Mucosa of stomach (tissue), 1 donor: Measurements from ENCODE around the gene CNGA2.

Experiments
- H3K27me3 ChIP-seq: one replicate; pipeline ENCODE4 v1.7.0; 2013; ENCODE audit warnings: mild to moderate bottlenecking, low read length; ENCODE audit not compliant: control insufficient read depth, insufficient read depth
- H3K36me3 ChIP-seq: one replicate; pipeline ENCODE4 v1.7.0; 2013; ENCODE audit warnings: low read length; ENCODE audit not compliant: control insufficient read depth, insufficient read depth
- H3K4me1 ChIP-seq: one replicate; pipeline ENCODE4 v1.7.0; 2013; ENCODE audit warnings: mild to moderate bottlenecking, low read length; ENCODE audit not compliant: control insufficient read depth, insufficient read depth
- H3K4me3 ChIP-seq: one replicate; pipeline ENCODE4 v1.7.0; 2013; ENCODE audit warnings: low read length
- H3K9ac ChIP-seq: one replicate; pipeline ENCODE4 v1.7.0; 2013; ENCODE audit warnings: mild to moderate bottlenecking, low read length, moderate library complexity
- H3K9me3 ChIP-seq: one replicate; pipeline ENCODE4 v1.7.0; 2013; ENCODE audit warnings: mild to moderate bottlenecking, low read length, moderate library complexity; ENCODE audit not compliant: control insufficient read depth
- donor health status: Pancreatic carcinoma.

Gene CNGA2

GRCh38 chrX:151762802-151763201 is 28.3 kb downstream of the CNGA2 start:
- Histone ChIP-seq H3K27me3 (no peaks in the 10 kb centered on the region), H3K9me3 (no peaks in the 10 kb centered on the region), H3K36me3 (no peaks in the 10 kb centered on the region), H3K4me1 (no peaks in the 10 kb centered on the region), H3K9ac (no peak overlapping the region), H3K4me3 (no peak overlapping the region)

GRCh38 chrX:151763711-151764110 is 29.2 kb downstream of the CNGA2 start:
- Histone ChIP-seq H3K36me3 (no peaks in the 10 kb centered on the region), H3K4me3 (no peak overlapping the region), H3K27me3 (no peaks in the 10 kb centered on the region), H3K9me3 (no peaks in the 10 kb centered on the region), H3K9ac (no peak overlapping the region), H3K4me1 (no peaks in the 10 kb centered on the region)

GRCh38 chrX:151765026-151765425 is 30.5 kb downstream of the CNGA2 start:
- H3K27me3 ChIP-seq: no peaks in the 10 kb centered on the region
- H3K4me3 ChIP-seq: no peak overlapping the region
- H3K36me3 ChIP-seq: no peaks in the 10 kb centered on the region
- H3K9ac ChIP-seq: no peak overlapping the region
- no peaks in the 10 kb centered on the region for H3K4me1 ChIP-seq
- no peaks in the 10 kb centered on the region for H3K9me3 ChIP-seq

- Histone ChIP-seq H3K27me3 (no peaks in the 10 kb centered on the region), H3K4me1 (no peaks in the 10 kb centered on the region), H3K9ac (no peak overlapping the region), H3K4me3 (no peak overlapping the region), H3K36me3 (no peaks in the 10 kb centered on the region), H3K9me3 (no peaks in the 10 kb centered on the region)
Observed at GRCh38 chrX:151771726-151772125, 37.2 kb downstream of the CNGA2 start.

- no peaks in the 10 kb centered on the region for H3K4me1 ChIP-seq
- H3K4me3 ChIP-seq: no peak overlapping the region
- no peak overlapping the region for H3K9ac ChIP-seq
- H3K27me3 ChIP-seq: no peaks in the 10 kb centered on the region
- H3K9me3 ChIP-seq: no peaks in the 10 kb centered on the region
- no peaks in the 10 kb centered on the region for H3K36me3 ChIP-seq
Observed at GRCh38 chrX:151773434-151773833, 38.9 kb downstream of the CNGA2 start.

GRCh38 chrX:151774421-151774820 is 39.9 kb downstream of the CNGA2 start:
- Histone ChIP-seq H3K4me1 (no peaks in the 10 kb centered on the region), H3K9me3 (no peaks in the 10 kb centered on the region), H3K4me3 (no peak overlapping the region), H3K36me3 (no peaks in the 10 kb centered on the region), H3K27me3 (no peaks in the 10 kb centered on the region), H3K9ac (no peak overlapping the region)

GRCh38 chrX:151776181-151776731 is 41.7 kb downstream of the CNGA2 start:
- H3K27me3 ChIP-seq: no peaks in the 10 kb centered on the region
- H3K4me3 ChIP-seq: no peak overlapping the region
- H3K4me1 ChIP-seq: no peaks in the 10 kb centered on the region
- no peaks in the 10 kb centered on the region for H3K36me3 ChIP-seq
- no peaks in the 10 kb centered on the region for H3K9me3 ChIP-seq
- H3K9ac ChIP-seq: no peak overlapping the region

- H3K4me1 ChIP-seq: no peaks in the 10 kb centered on the region
- H3K4me3 ChIP-seq: no peak overlapping the region
- no peaks in the 10 kb centered on the region for H3K27me3 ChIP-seq
- H3K9me3 ChIP-seq: no peaks in the 10 kb centered on the region
- H3K36me3 ChIP-seq: no peaks in the 10 kb centered on the region
- no peak overlapping the region for H3K9ac ChIP-seq
Observed at GRCh38 chrX:151776936-151777335, 42.4 kb downstream of the CNGA2 start.

GRCh38 chrX:151779258-151779657 is 44.7 kb downstream of the CNGA2 start:
- no peaks in the 10 kb centered on the region for H3K9me3 ChIP-seq
- H3K4me3 ChIP-seq: no peak overlapping the region
- H3K9ac ChIP-seq: no peak overlapping the region
- H3K36me3 ChIP-seq: no peaks in the 10 kb centered on the region
- H3K27me3 ChIP-seq: no peaks in the 10 kb centered on the region
- H3K4me1 ChIP-seq: no peaks in the 10 kb centered on the region

GRCh38 chrX:151780621-151781020 is 46.1 kb downstream of the CNGA2 start:
- H3K36me3 ChIP-seq: no peaks in the 10 kb centered on the region
- H3K9ac ChIP-seq: no peak overlapping the region
- no peaks in the 10 kb centered on the region for H3K27me3 ChIP-seq
- no peaks in the 10 kb centered on the region for H3K4me1 ChIP-seq
- H3K9me3 ChIP-seq: no peaks in the 10 kb centered on the region
- H3K4me3 ChIP-seq: no peak overlapping the region

- no peaks in the 10 kb centered on the region for H3K9me3 ChIP-seq
- H3K36me3 ChIP-seq: no peaks in the 10 kb centered on the region
- no peaks in the 10 kb centered on the region for H3K27me3 ChIP-seq
- H3K9ac ChIP-seq: no peak overlapping the region
- no peaks in the 10 kb centered on the region for H3K4me1 ChIP-seq
- no peak overlapping the region for H3K4me3 ChIP-seq
Observed at GRCh38 chrX:151789179-151789800, 54.7 kb downstream of the CNGA2 start.

- no peaks in the 10 kb centered on the region for H3K9me3 ChIP-seq
- no peak overlapping the region for H3K9ac ChIP-seq
- H3K4me1 ChIP-seq: no peaks in the 10 kb centered on the region
- H3K27me3 ChIP-seq: no peaks in the 10 kb centered on the region
- H3K4me3 ChIP-seq: no peak overlapping the region
- H3K36me3 ChIP-seq: no peaks in the 10 kb centered on the region
Observed at GRCh38 chrX:151790481-151791160, 56.1 kb downstream of the CNGA2 start.
